HG02870 (cell line): ENCODE measurements around the gene BRF1.
"Not testable (repeated sequence)": the region's sequence is repeated elsewhere in the genome, so short reads cannot be mapped to it uniquely, and the experiment has no call there.

Source experiments
- ATAC-seq: cut with Tn5 transposase; IDR thresholded peaks from one replicate; pipeline ENCODE4 v1.9.1; 2021; ENCODE audit warnings: mild to moderate bottlenecking, moderate library complexity; ENCODE audit not compliant: unreplicated experiment

BRF1 gene

DNA sequence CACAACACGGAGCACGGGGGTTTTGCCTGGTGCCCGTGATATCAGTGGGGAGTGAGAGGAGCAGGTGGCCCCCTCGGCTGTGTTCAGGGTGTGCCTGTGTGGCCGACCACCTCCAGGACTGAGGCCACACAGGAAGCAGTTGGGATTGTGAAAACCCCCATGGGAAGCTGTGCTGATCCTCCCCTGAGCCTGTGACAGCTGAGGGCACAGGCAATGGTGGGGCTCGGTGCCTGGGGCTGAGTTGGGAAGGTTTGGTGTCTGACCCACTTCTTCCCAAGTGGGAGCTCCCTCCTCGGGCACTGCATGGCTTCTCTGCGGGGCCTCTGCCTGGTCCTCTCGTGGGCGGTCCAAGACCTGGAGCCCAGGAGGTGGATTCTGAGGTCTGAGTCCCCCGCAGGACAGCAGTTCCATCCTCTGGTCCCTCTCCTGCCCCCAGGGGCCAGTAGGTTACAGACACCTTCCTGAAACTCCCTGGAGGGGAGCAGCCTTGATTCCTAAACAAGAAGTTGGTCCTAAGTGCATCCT is 31.6 kb upstream of the BRF1 start:
- no peak for ATAC-seq

GRCh38 chr14:105331575-105332349 is 31.0 kb upstream of the BRF1 start:
- no peak for ATAC-seq

GRCh38 chr14:105330491-105330895 is 29.7 kb upstream of the BRF1 start:
- no peak for ATAC-seq

DNA sequence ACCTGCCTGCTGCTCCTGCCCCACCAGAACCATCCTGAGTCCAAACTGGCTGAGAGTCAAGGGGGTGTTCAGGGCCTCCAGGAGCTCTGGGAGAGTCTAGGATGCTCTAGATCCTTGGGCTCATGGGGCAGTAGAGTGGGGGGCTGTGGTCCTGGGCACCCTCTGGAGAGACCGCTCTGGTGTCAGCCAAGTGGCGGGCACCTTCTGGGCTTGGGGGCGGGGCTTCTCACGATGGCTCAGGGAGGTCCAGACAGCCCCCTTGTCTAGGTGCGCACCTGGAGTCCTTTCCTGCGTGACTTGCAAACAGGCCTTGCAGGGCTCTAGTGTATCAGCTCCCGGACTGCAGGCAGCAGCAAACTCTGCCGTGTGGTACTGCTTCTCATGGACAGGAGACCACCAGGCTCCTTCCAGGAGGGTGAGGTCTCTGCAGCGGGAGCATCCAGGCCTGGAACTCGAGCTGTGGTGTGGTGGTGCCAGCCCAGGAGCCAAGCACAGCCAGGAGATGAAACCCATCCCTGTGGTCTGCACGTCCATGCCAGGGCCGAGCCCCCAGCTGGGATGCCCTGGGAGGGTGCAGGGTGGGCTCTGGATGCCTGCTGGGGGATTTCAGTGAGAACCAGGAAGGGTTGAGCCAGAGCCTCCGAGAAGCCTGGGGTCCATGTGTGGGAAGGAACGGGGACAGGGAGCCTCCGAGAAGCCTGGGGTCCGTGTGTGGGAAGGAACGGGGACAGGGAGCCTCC is 28.8 kb upstream of the BRF1 start:
- ATAC-seq = no peak

GRCh38 chr14:105328678-105329390 is 28.0 kb upstream of the BRF1 start:
- ATAC-seq = no peak

- ATAC-seq = no peak
These were observed 27.4 kb upstream of the BRF1 start for GRCh38 chr14:105328070-105328677.

- not testable (repeated sequence) for ATAC-seq
These were observed 26.9 kb upstream of the BRF1 start for GRCh38 chr14:105327695-105328045.

DNA sequence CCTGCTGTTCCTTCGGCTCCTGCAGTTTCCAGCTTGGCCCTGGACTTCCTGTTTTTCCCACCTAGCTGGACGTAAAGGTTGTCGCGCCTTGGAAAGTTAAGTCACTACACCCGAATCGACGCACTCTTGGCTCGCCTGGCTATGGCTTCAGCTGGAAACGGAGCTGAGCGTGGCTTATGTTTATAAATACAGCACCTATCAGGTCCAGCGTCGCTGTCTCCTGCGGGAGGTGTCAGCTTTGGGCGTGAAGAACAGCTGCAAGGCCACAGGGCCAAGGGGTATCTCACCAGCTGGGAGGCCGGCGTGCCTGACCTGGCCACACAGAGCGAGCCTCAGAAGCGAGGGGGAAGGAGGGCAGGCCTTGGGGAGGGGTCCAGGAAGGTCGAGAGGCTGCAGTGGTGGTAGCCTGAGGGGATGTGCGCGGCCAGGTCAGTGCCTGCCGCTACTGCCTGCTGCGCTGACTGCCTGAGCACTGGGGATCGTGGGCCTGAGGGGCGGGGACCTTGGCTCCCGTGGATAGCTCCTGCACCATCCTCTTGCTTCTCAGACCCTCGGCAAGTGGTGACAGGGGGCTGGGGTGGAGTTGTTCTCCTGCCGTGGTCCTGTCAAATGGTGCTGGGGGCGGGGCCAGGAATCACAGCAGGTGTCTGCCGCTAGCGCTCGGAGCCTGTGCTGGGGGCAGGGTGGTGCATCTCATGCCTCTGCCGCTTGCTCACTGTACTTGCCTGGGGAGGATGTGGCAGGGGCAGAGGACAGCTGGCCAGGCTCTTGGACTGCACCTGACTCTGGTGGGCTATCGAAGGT is 26.3 kb upstream of the BRF1 start:
- ATAC-seq = no peak

DNA sequence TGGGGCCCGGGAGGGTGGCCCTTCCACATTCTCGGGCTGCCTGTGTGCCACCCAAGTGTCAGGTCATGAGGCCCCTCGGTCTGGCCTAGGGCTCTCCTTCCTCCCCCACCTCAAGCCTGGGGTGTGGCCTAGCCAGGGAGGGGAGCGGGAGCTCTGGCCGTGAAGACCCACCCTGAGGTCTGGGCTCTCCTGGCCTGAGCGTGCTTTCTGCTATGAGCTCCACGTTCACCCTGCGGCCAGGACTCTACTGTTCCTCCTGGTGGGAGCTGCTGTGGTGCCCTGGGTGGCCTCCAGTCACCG is 25.7 kb upstream of the BRF1 start:
- ATAC-seq = no peak

- ATAC-seq = no peak
These were observed 25.1 kb upstream of the BRF1 start for GRCh38 chr14:105325716-105326567.

GRCh38 chr14:105325303-105325702 is 24.5 kb upstream of the BRF1 start:
- ATAC-seq = no peak

- no peak for ATAC-seq
These were observed 24.1 kb upstream of the BRF1 start for GRCh38 chr14:105324871-105325270.

DNA sequence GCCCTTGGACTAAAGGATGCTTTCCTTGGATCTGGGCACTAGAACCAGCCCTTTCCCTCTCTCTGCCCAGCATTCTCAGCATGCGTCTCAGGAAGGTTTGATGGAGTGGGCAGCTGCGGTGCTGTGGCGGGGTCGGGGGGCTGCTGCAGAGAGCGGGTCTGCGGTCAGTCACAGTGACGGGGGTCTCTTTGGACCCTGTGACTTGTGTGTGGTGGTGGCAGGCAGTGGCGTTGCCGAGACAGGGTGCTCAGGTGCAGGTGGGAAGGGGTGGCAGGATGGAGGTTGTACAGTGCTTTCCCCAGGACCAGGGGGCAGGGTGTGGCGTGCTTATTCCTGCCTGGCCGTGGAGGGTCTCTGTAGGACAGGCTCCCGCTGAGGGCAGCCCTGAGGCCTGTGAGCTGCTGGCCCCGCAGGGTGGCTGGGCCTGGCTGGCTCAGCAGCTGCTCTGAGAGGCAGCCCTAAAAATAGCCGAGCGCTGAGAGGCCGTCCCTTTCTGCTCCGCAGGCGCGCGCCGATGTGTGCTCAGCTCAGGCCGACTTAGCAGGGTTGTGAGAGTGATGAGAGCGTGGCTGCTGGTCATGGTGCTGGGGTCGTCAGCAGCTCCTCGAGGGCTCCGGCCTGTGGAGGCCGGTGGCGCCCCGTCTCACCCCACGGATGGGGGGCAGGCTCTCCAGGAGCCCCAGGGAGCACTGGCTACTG is 23.4 kb upstream of the BRF1 start:
- no peak for ATAC-seq

DNA sequence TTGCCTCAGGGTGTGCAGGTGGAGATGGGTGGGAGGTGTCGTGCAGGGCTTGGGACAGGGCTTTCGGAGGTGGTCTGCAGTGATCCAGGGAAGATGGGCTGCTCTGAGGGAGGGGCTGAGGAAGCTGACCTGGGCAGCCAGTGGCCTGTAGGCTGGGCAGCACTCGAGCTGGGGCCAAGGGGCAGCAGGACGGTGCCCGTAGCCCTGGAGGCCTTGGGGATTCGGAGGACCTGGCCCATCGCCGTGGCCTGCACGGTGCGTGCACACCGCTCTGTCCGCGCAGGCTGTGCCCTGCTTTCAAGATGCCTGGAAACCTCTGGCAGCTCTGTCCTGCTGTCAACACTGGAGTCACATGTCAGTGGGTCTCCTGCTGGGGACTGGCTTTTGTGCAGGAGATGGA is 22.9 kb upstream of the BRF1 start:
- no peak for ATAC-seq

DNA sequence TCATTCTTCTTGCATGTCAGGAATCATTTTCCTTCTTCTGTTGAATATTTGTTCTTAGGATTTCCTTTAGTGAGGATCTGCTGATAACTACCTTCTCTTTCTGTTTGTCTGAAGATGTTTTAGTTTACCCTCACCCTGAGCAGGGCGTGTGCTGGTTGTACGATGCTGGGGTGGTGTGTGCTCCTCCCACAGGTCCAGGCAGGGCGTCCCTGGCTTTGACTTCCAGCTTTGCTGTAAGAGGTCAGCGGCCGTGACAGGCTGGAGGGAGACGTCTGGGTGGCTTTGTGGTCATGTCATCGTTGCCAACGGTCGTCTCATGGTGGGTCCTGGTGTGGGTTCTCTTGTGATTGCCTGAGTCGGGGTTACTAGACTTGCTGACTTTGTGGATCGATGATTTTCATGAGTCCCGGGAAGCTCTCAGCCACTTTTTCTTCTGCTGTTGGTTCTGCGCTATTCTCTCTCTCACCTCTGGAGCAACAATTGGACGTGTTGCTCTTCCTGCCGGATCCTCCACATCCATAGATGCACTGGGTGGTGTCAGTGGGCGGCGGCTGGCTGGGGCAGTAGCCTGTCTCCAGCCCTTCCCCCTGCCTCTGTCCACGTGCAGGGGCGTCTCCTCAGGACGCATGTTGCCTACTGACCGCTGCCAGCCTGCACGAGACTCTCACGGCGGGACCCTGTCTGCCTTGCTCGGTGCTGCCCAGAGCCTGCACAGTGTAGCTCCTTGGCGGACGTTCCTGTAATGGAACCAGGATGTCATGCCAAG is 22.2 kb upstream of the BRF1 start:
- ATAC-seq = no peak

- ATAC-seq = no peak
These were observed 16.7 kb upstream of the BRF1 start for GRCh38 chr14:105317546-105317945.

GRCh38 chr14:105316968-105317510 is 16.2 kb upstream of the BRF1 start:
- ATAC-seq = no peak

- ATAC-seq = no peak
These were observed 15.8 kb upstream of the BRF1 start for GRCh38 chr14:105316577-105316941.
